ENCODE measurements around the gene CDHR3. TPM values are rescaled to one million over a fixed set of nuclear protein-coding genes. Genes with fewer than 3 reads are reported as not detected.

Gene CDHR3
- total and polyA plus RNA-seq, 2 donors (not counting 3 experiments of a cell fraction or from before 2014, with no cell fraction given) = 0.46 to 2.3 TPM

- no peak overlapping the region for H3K9ac ChIP-seq (replicated peaks; ENCODE audit: extremely low read depth, insufficient read depth, low read length)
- H3K4me2 ChIP-seq (ENCODE audit: insufficient read depth, low read length) = no peak overlapping the region
- TF ChIP-seq POLR2A (IDR thresholded peaks at IDR 0.05; ENCODE audit: low read depth, low read length) = no peak
- no peak for TF ChIP-seq POLR2AphosphoS5 (IDR thresholded peaks at IDR 0.05; ENCODE audit: insufficient read depth, low read depth, low read length)
- no peak for TF ChIP-seq MYC (IDR thresholded peaks at IDR 0.05; ENCODE audit: low read depth, low read length)
- TF ChIP-seq GATA2 (IDR thresholded peaks at IDR 0.05; ENCODE audit: insufficient read depth, insufficient read length, low read depth, low read length) = no peak
- TF ChIP-seq, protein P1, sequence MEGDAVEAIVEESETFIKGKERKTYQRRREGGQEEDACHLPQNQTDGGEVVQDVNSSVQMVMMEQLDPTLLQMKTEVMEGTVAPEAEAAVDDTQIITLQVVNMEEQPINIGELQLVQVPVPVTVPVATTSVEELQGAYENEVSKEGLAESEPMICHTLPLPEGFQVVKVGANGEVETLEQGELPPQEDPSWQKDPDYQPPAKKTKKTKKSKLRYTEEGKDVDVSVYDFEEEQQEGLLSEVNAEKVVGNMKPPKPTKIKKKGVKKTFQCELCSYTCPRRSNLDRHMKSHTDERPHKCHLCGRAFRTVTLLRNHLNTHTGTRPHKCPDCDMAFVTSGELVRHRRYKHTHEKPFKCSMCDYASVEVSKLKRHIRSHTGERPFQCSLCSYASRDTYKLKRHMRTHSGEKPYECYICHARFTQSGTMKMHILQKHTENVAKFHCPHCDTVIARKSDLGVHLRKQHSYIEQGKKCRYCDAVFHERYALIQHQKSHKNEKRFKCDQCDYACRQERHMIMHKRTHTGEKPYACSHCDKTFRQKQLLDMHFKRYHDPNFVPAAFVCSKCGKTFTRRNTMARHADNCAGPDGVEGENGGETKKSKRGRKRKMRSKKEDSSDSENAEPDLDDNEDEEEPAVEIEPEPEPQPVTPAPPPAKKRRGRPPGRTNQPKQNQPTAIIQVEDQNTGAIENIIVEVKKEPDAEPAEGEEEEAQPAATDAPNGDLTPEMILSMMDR (IDR thresholded peaks at IDR 0.05; ENCODE audit: extremely low read depth in 1 of 2, insufficient read depth in 1 of 2, low read depth in 1 of 2, low read length in 2 of 2) = no peak
- no TSS peak for BruUV-seq (replicated peaks)
- CTCF ChIA-PET = no interaction called here
- H3K4me3 ChIP-seq (replicated peaks in 1 of 3; ENCODE audit: insufficient read depth in 1 of 3, low read depth in 1 of 3, low read length in 3 of 3) = no peak overlapping the region
- no peak for DNase-seq (ENCODE audit: low read depth, low spot score)
- no peak overlapping the region for H2AFZ ChIP-seq (ENCODE audit: low read depth, low read length)
- no peaks in the 10 kb centered on the region for H3K79me2 ChIP-seq (ENCODE audit: control insufficient read depth, insufficient read depth, low read length)
- no peak for FAIRE-seq
- intact Hi-C loops (cut with micrococcal nuclease) = no loop called here
- H3K9me3 ChIP-seq (replicated peaks; ENCODE audit: control insufficient read depth, insufficient read depth, low read length) = no peaks in the 10 kb centered on the region
- H3K36me3 ChIP-seq (ENCODE audit: control insufficient read depth in 2 of 2, extremely low read depth in 1 of 2, insufficient read depth in 2 of 2, low read length in 2 of 2) = no peaks in the 10 kb centered on the region
- no peaks in the 10 kb centered on the region for H3K9me1 ChIP-seq (replicated peaks; ENCODE audit: control insufficient read depth, extremely low read depth, insufficient read depth, low read length)
- no peak overlapping the region for H3K27ac ChIP-seq (ENCODE audit: insufficient read depth, low read depth, low read length)
- peaks cover 0 to 5% of the 10 kb centered on the region in 2 experiments for H3K27me3 ChIP-seq (ENCODE audit: control insufficient read depth in 2 of 2, insufficient read depth in 2 of 2, low read length in 2 of 2)
- H4K20me1 ChIP-seq (replicated peaks; ENCODE audit: control insufficient read depth, extremely low read depth, insufficient read depth, low read length) = no peaks in the 10 kb centered on the region
- no peaks in the 10 kb centered on the region for H3K4me1 ChIP-seq (ENCODE audit: control insufficient read depth, extremely low read depth, insufficient read depth, low read length)
- dilution Hi-C loops (cut with MboI; ENCODE audit: extremely low pct_ligation_motif_present, low sequenced_read_pairs) = no loop called here
- POLR2A ChIA-PET = no interaction called here
Measured at GRCh38 chr7:105924945-105925344, 38.1 kb upstream of the CDHR3 start.

DNA sequence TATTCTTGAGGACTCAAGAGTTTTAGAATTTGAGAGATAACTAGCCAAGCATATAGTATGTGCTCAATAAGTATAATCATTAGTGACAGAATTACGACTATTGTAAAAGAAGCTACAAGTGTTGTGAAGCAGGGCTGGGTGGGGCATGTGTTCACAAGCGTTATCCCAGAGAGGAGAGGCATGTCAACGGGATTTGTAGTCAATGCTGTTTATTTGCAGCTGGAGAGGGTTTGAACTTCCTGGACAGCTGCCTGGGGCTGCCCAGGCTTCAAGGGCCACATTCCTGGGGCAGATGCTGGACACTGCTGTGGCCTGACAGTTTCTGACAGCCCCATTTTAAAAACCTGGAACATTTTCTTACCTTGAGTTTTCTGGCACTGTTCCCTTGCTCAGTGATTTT lies 36.9 kb upstream of the CDHR3 start:
- dilution Hi-C loops (cut with MboI; ENCODE audit: extremely low pct_ligation_motif_present, low sequenced_read_pairs) = no loop called here
- no peaks in the 10 kb centered on the region for H3K4me1 ChIP-seq (ENCODE audit: control insufficient read depth, extremely low read depth, insufficient read depth, low read length)
- peaks cover 0 to 7% of the 10 kb centered on the region in 2 experiments for H3K27me3 ChIP-seq (ENCODE audit: control insufficient read depth in 2 of 2, insufficient read depth in 2 of 2, low read length in 2 of 2)
- no peak overlapping the region for H3K4me3 ChIP-seq (replicated peaks in 1 of 3; ENCODE audit: insufficient read depth in 1 of 3, low read depth in 1 of 3, low read length in 3 of 3)
- H3K9me1 ChIP-seq (replicated peaks; ENCODE audit: control insufficient read depth, extremely low read depth, insufficient read depth, low read length) = no peaks in the 10 kb centered on the region
- no peaks in the 10 kb centered on the region for H3K36me3 ChIP-seq (ENCODE audit: control insufficient read depth in 2 of 2, extremely low read depth in 1 of 2, insufficient read depth in 2 of 2, low read length in 2 of 2)
- no peak overlapping the region for H3K27ac ChIP-seq (ENCODE audit: insufficient read depth, low read depth, low read length)
- H3K9me3 ChIP-seq (replicated peaks; ENCODE audit: control insufficient read depth, insufficient read depth, low read length) = no peaks in the 10 kb centered on the region
- BruUV-seq (replicated peaks) = no TSS peak
- POLR2A ChIA-PET = no interaction called here
- H2AFZ ChIP-seq (ENCODE audit: low read depth, low read length) = no peak overlapping the region
- H3K79me2 ChIP-seq (ENCODE audit: control insufficient read depth, insufficient read depth, low read length) = no peaks in the 10 kb centered on the region
- TF ChIP-seq, protein P2, sequence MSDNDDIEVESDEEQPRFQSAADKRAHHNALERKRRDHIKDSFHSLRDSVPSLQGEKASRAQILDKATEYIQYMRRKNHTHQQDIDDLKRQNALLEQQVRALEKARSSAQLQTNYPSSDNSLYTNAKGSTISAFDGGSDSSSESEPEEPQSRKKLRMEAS (IDR thresholded peaks at IDR 0.05; ENCODE audit: insufficient read depth, insufficient read length) = no peak
- no peak for TF ChIP-seq JUN (IDR thresholded peaks at IDR 0.05; ENCODE audit: borderline replicate concordance, insufficient read depth, insufficient read length, low read depth)
- no peak for TF ChIP-seq GATA2 (IDR thresholded peaks at IDR 0.05; ENCODE audit: insufficient read depth, insufficient read length, low read depth, low read length)
- TF ChIP-seq FOS (IDR thresholded peaks at IDR 0.05; ENCODE audit: borderline replicate concordance, insufficient read depth, low read length) = no peak
- TF ChIP-seq MYC (IDR thresholded peaks at IDR 0.05; ENCODE audit: low read depth, low read length) = no peak
- TF ChIP-seq POLR2A (IDR thresholded peaks at IDR 0.05; ENCODE audit: low read depth, low read length) = no peak
- no peak overlapping the region for H3K9ac ChIP-seq (replicated peaks; ENCODE audit: extremely low read depth, insufficient read depth, low read length)
- FAIRE-seq (no peak), DNase-seq (ENCODE audit: low read depth, low spot score) (no peak)
- H4K20me1 ChIP-seq (replicated peaks; ENCODE audit: control insufficient read depth, extremely low read depth, insufficient read depth, low read length) = no peaks in the 10 kb centered on the region
- intact Hi-C loops (cut with micrococcal nuclease) = no loop called here
- CTCF ChIA-PET = interaction anchor here (1.5 to 2.0 kb wide), 3 partner anchors 12 to 162 kb away, joined by 3 to 4 read pairs (median 4); no protein-coding TSS in a partner anchor
- no peak overlapping the region for H3K4me2 ChIP-seq (ENCODE audit: insufficient read depth, low read length)

All from endothelial cell of umbilical vein (primary cell).